WTC11 (cell line): ENCODE data around the gene PSMD13. TPM values are rescaled to one million over a fixed set of nuclear protein-coding genes. Genes with fewer than 3 reads are reported as not detected.

Source experiments
- ATAC-seq: fragments of 200-7000 bp; cut with Tn5 transposase; 2 replicates; pipeline ENCODE4 v1.10.0; 2021; ENCODE audit warnings: mild to moderate bottlenecking, moderate library complexity
- CTCF ChIA-PET: fragments of 300-600 bp; sonication (Branson Sonifier 250); formaldehyde crosslinking; loops from one replicate; lab custom pipeline; 2021; ENCODE audit warnings: antibody characterized with exemption; lab: Charles Lee
- POLR2A ChIA-PET: fragments of 350-600 bp; sonication (Branson Sonifier 250); formaldehyde crosslinking; loops from one replicate; lab custom pipeline; 2021; ENCODE audit warnings: antibody characterized with exemption; lab: Charles Lee
- DNase-seq: peaks from one replicate; pipeline ENCODE4 v3.0.0; 2021; ENCODE audit warnings: low spot score
- H3K27ac Mint-ChIP-seq: 2 replicates; pipeline ENCODE4 v1.8.0; 2021; ENCODE audit warnings: mixed read lengths
- H3K27me3 Mint-ChIP-seq: 2 replicates; pipeline ENCODE4 v1.8.0; 2021; ENCODE audit warnings: low read depth, mild to moderate bottlenecking, moderate library complexity, mixed read lengths
- H3K36me3 Mint-ChIP-seq: 2 replicates; pipeline ENCODE4 v1.8.0; 2021; ENCODE audit warnings: mixed read lengths
- H3K4me1 Mint-ChIP-seq: 2 replicates; pipeline ENCODE4 v1.8.0; 2022; ENCODE audit warnings: mixed read lengths
- H3K4me3 Mint-ChIP-seq: 2 replicates; pipeline ENCODE4 v1.8.0; 2021; ENCODE audit warnings: mild to moderate bottlenecking, moderate library complexity, mixed read lengths
- H3K9me3 Mint-ChIP-seq: 2 replicates; pipeline ENCODE4 v1.8.0; 2021; ENCODE audit warnings: mixed read lengths
- ARID4B ChIP-seq: sonication (generic); formaldehyde crosslinking; IDR thresholded peaks from 2 replicates; pipeline ENCODE4 v1.8.0; 2023; ENCODE audit warnings: missing genetic modification reagents, mild to moderate bottlenecking, borderline replicate concordance
- ATF1 ChIP-seq: sonication (generic); formaldehyde crosslinking; IDR thresholded peaks from 2 replicates; pipeline ENCODE4 v1.8.1; 2023; ENCODE audit warnings: mild to moderate bottlenecking, moderate library complexity, missing genetic modification reagents
- ATF3 ChIP-seq: sonication (generic); formaldehyde crosslinking; conservative IDR thresholded peaks from 2 replicates; pipeline ENCODE4 v1.8.1; 2022; ENCODE audit warnings: mild to moderate bottlenecking, missing genetic modification reagents
- CREB1 ChIP-seq: sonication (generic); formaldehyde crosslinking; IDR thresholded peaks from 2 replicates; pipeline ENCODE4 v1.8.0; 2023; ENCODE audit warnings: mild to moderate bottlenecking, missing genetic modification reagents
- E2F1 ChIP-seq: sonication (generic); formaldehyde crosslinking; IDR thresholded peaks from 2 replicates; pipeline ENCODE4 v1.8.0; 2022; ENCODE audit warnings: mild to moderate bottlenecking, missing genetic modification reagents
- EMX1 ChIP-seq: fragments of 250-450 bp; sonication (Bioruptor Pico); IDR thresholded peaks from 2 replicates; pipeline ENCODE4 v1.8.0; 2021; ENCODE audit warnings: mild to moderate bottlenecking
- ERG ChIP-seq: fragments of 250-450 bp; sonication (Bioruptor Pico); IDR thresholded peaks from 2 replicates; pipeline ENCODE4 v1.8.0; 2021; ENCODE audit warnings: mild to moderate bottlenecking
- MLX ChIP-seq: sonication (generic); formaldehyde crosslinking; IDR thresholded peaks from 2 replicates; pipeline ENCODE4 v1.8.1; 2023; ENCODE audit warnings: mild to moderate bottlenecking, missing genetic modification reagents, moderate library complexity
- NFATC4 ChIP-seq: fragments of 250-450 bp; sonication (Bioruptor Pico); IDR thresholded peaks from 2 replicates; pipeline ENCODE4 v1.9.0; 2021; ENCODE audit warnings: mild to moderate bottlenecking
- NFE2L1 ChIP-seq: sonication (generic); formaldehyde crosslinking; IDR thresholded peaks from 2 replicates; pipeline ENCODE4 v1.8.1; 2023; ENCODE audit warnings: missing genetic modification reagents
- NR1H2 ChIP-seq: sonication (generic); formaldehyde crosslinking; IDR thresholded peaks from 2 replicates; pipeline ENCODE4 v1.9.0; 2021; ENCODE audit warnings: mild to moderate bottlenecking, moderate library complexity, missing genetic modification reagents
- PRRX2 ChIP-seq: fragments of 250-450 bp; sonication (Bioruptor Pico); IDR thresholded peaks from 2 replicates; pipeline ENCODE4 v1.8.0; 2021; ENCODE audit warnings: mild to moderate bottlenecking
- TEAD1 ChIP-seq: sonication (generic); formaldehyde crosslinking; IDR thresholded peaks from 2 replicates; pipeline ENCODE4 v1.8.0; 2022; ENCODE audit warnings: mild to moderate bottlenecking, missing genetic modification reagents
- ZBTB43 ChIP-seq: sonication (generic); formaldehyde crosslinking; IDR thresholded peaks from 2 replicates; pipeline ENCODE4 v1.8.1; 2023; ENCODE audit warnings: mild to moderate bottlenecking, missing genetic modification reagents
- ZMAT4 ChIP-seq: fragments of 250-450 bp; sonication (Bioruptor Pico); IDR thresholded peaks from 2 replicates; pipeline ENCODE4 v1.9.0; 2021; ENCODE audit warnings: mild to moderate bottlenecking
- ZNF263 ChIP-seq: sonication (generic); formaldehyde crosslinking; IDR thresholded peaks from 2 replicates; pipeline ENCODE4 v1.8.1; 2022; ENCODE audit warnings: low read depth, mild to moderate bottlenecking, moderate library complexity, missing genetic modification reagents
- total RNA-seq: library from RNA; stranded (reverse); gene quantifications from 3 replicates; pipeline ENCODE4 v1.2.3, GENCODE V29; 2021

Gene PSMD13
- total RNA-seq, 1 experiment from 2014 or later: 148 TPM

- TF ChIP-seq ARID4B (CRISPR knock-in tag) (no peak), MLX (no peak), NR1H2 (CRISPR knock-in tag) (no peak), NFE2L1 (CRISPR knock-in tag) (no peak), E2F1 (CRISPR knock-in tag) (no peak), PRRX2 (no peak), ERG (CRISPR knock-in tag) (no peak), ZMAT4 (CRISPR knock-in tag) (no peak), TEAD1 (no peak), ZNF263 (CRISPR knock-in tag) (no peak), ATF3 (no peak)
These were observed 1.6 kb upstream of the PSMD13 start (continued) for GRCh38 chr11:235180-235579.

GRCh38 chr11:235609-235996 is 1.2 kb upstream of the PSMD13 start:
- Mint-ChIP-seq H3K4me1 (peaks cover 15% of the 10 kb centered on the region), H3K27ac (0 out of 2 replicates have a peak overlapping the region, but pooled peaks have one; percentile 57), H3K9me3 (no peaks in the 10 kb centered on the region)
- TF ChIP-seq EMX1 (CRISPR knock-in tag) (no peak), E2F1 (CRISPR knock-in tag) (peak; percentile 59; the same call in 1 of the 2 replicates)
- TF ChIP-seq, all 79 proteins: peak for 1
- Mint-ChIP-seq H3K4me3 (peak overlapping the region; percentile 90), H3K36me3 (peaks cover 9% of the 10 kb centered on the region), H3K27me3 (no peaks in the 10 kb centered on the region)
- DNase-seq: no peak
- CTCF ChIA-PET: interaction anchor here (1.1 to 2.6 kb wide), 2 partner anchors 15 to 36 kb away, joined by 3 to 12 read pairs; no protein-coding TSS in a partner anchor
- ATAC-seq: no peak
- POLR2A ChIA-PET: no interaction called here

- DNase-seq (peak; percentile 81), ATAC-seq (peak; percentile 92)
- Mint-ChIP-seq H3K4me3 (peak within 1 kb of the TSS; percentile 96), H3K36me3 (peaks cover 11% of the 10 kb centered on the region), H3K27me3 (no peaks in the 10 kb centered on the region), H3K9me3 (no peaks in the 10 kb centered on the region), H3K4me1 (peaks cover 15% of the 10 kb centered on the region), H3K27ac (peak within 1 kb of the TSS; percentile 100)
- POLR2A ChIA-PET: no interaction called here
- CTCF ChIA-PET: interaction anchor here (2.6 kb wide), 1 partner anchor 14 kb away, joined by 12 read pairs; no protein-coding TSS in a partner anchor
- 0 out of 2 replicates have a peak, but pooled peaks have one; percentile 28 for TF ChIP-seq ZBTB43 (CRISPR knock-in tag)
- TF ChIP-seq ARID4B (CRISPR knock-in tag): no peak
- no peak for TF ChIP-seq ATF1 (CRISPR knock-in tag)
- TF ChIP-seq CREB1: no peak
- TF ChIP-seq NFATC4 (CRISPR knock-in tag): no peak
These were observed 591 bp upstream of the PSMD13 start, which contains the start of gene SIRT3 for GRCh38 chr11:235997-236773. Gene SIRT3, minus strand, starts transcription at chr11:236342. Its CDS starts 14 bp downstream, at chr11:236328.
